Liver (tissue), 9 donors: Measurements from ENCODE around the gene OXCT1. TPM values are rescaled to one million over a fixed set of nuclear protein-coding genes. Genes with fewer than 3 reads are reported as not detected.

Source experiments
- DNase-seq: peaks from one replicate; pipeline ENCODE4 v3.0.0-alpha.2; 2017; ENCODE audit warnings: low spot score
- H3K27ac ChIP-seq, 2 donors: one replicate each; pipeline ENCODE4 v1.7.0; 2013; ENCODE audit warnings: inconsistent platforms in 2 of 2, low read length in 2 of 2, control low read depth in 1 of 2, low read depth in 1 of 2, mild to moderate bottlenecking in 1 of 2
- H3K27me3 ChIP-seq, 4 donors: one replicate each; pipeline versions ENCODE4 v1.6.1 to v1.7.0; 2013; ENCODE audit warnings: low read length in 3 of 4, inconsistent platforms in 1 of 4, mild to moderate bottlenecking in 1 of 4, moderate library complexity in 1 of 4; ENCODE audit not compliant: control insufficient read depth in 4 of 4, insufficient read depth in 4 of 4
- H3K36me3 ChIP-seq, 4 donors: one replicate each; pipeline versions ENCODE4 v1.6.1 to v1.7.0; 2013; ENCODE audit warnings: low read length in 3 of 4, mild to moderate bottlenecking in 3 of 4, low read depth in 1 of 4, moderate library complexity in 1 of 4; ENCODE audit not compliant: control insufficient read depth in 4 of 4, insufficient read depth in 3 of 4
- H3K4me1 ChIP-seq, 4 donors: one replicate each; pipeline versions ENCODE4 v1.6.1 to v1.7.0; 2013; ENCODE audit warnings: low read length in 3 of 4, mild to moderate bottlenecking in 3 of 4, moderate library complexity in 1 of 4; ENCODE audit not compliant: control insufficient read depth in 4 of 4, insufficient read depth in 4 of 4
- H3K4me3 ChIP-seq, 3 donors: one replicate each; pipeline versions ENCODE4 v1.6.1 to v1.7.0; 2013; ENCODE audit warnings: low read length in 3 of 3, control low read depth in 1 of 3, low read depth in 1 of 3, mild to moderate bottlenecking in 1 of 3
- H3K9ac ChIP-seq, 2 donors: one replicate each; pipeline ENCODE4 v1.7.0; 2013; ENCODE audit warnings: low read length in 2 of 2, mild to moderate bottlenecking in 2 of 2, moderate library complexity in 2 of 2, control low read depth in 1 of 2, low read depth in 1 of 2
- H3K9me3 ChIP-seq, 4 donors: one replicate each; pipeline versions ENCODE4 v1.6.1 to v1.7.0; 2013; ENCODE audit warnings: low read length in 3 of 4; ENCODE audit not compliant: control insufficient read depth in 4 of 4
- ATF3 ChIP-seq: IDR thresholded peaks from 2 replicates; pipeline ENCODE4 v1.6.1; 2016; ENCODE audit warnings: antibody characterized with exemption
- CTCF ChIP-seq: fragments of 150-350 bp; IDR thresholded peaks from 2 replicates; pipeline ENCODE4 v1.5.1; 2017; ENCODE audit warnings: improper control_type of control experiment, low read depth, low read length; ENCODE audit not compliant: missing input control
- EGR1 ChIP-seq, 2 donors: IDR thresholded peaks; 2 replicates each; pipeline ENCODE4 v1.6.1; 2016 to 2018; ENCODE audit warnings: antibody characterized with exemption in 2 of 2, low read depth in 2 of 2
- GABPA ChIP-seq, 2 donors: IDR thresholded peaks in 1 of 2; conservative IDR thresholded peaks in 1 of 2; 2 replicates each; pipeline ENCODE4 v1.6.1; 2016; ENCODE audit warnings: antibody characterized with exemption in 2 of 2, mild to moderate bottlenecking in 1 of 2, moderate library complexity in 1 of 2
- HNF4A ChIP-seq, 2 donors: conservative IDR thresholded peaks; 2 replicates each; pipeline ENCODE4 v1.6.1; 2016; ENCODE audit warnings: antibody characterized with exemption in 2 of 2, mild to moderate bottlenecking in 2 of 2
- HNF4G ChIP-seq: IDR thresholded peaks from 2 replicates; pipeline ENCODE4 v1.6.1; 2016; ENCODE audit warnings: antibody characterized with exemption
- JUND ChIP-seq, 2 donors: IDR thresholded peaks; 2 replicates each; pipeline ENCODE4 v1.6.1; 2016; ENCODE audit warnings: antibody characterized with exemption in 2 of 2
- MAX ChIP-seq: IDR thresholded peaks from 2 replicates; pipeline ENCODE4 v1.6.1; 2016; ENCODE audit warnings: antibody characterized with exemption
- NR2F2 ChIP-seq: IDR thresholded peaks from 2 replicates; pipeline ENCODE4 v1.6.1; 2016; ENCODE audit warnings: antibody characterized with exemption
- RAD21 ChIP-seq, 2 donors: IDR thresholded peaks; 2 replicates each; pipeline ENCODE4 v1.6.1; 2016; ENCODE audit warnings: antibody characterized with exemption in 2 of 2, mild to moderate bottlenecking in 2 of 2
- SP1 ChIP-seq: IDR thresholded peaks from 2 replicates; pipeline ENCODE4 v1.6.1; 2018; ENCODE audit warnings: antibody characterized with exemption, mild to moderate bottlenecking
- TAF1 ChIP-seq: conservative IDR thresholded peaks from 2 replicates; pipeline ENCODE4 v1.6.1; 2016; ENCODE audit warnings: antibody characterized with exemption, mild to moderate bottlenecking
- YY1 ChIP-seq: IDR thresholded peaks from 2 replicates; pipeline ENCODE4 v1.6.1; 2016; ENCODE audit warnings: antibody characterized with exemption, mild to moderate bottlenecking
- WGBS: extraction: QIAGEN DNeasy Blood & Tissue Kit; methylation state at CpG from one replicate; pipeline ENCODE4 v1.1.7; 2013; 5-methylcytosine and 5-hydroxymethylcytosine counted together
- polyA plus RNA-seq, 2 donors: library from polyadenylated mRNA; stranded (reverse) in 1 of 2; unstranded in 1 of 2; fragments of 200-250 nt in 1 of 2; fragments of >200 nt in 1 of 2; fragmentation: Nextera tagmentation in 1 of 2; extraction: Ambion mirVana in 1 of 2; gene quantifications; one replicate each; pipeline versions ENCODE4 v1.2.1 to v1.2.3, GENCODE V29; 2013 to 2015
- total RNA-seq, 2 donors: library from RNA; depleted of rRNA; stranded (reverse); fragments of >200 nt; gene quantifications; one replicate each; pipeline ENCODE4 v1.2.3, GENCODE V29; 2014
- donor health status: healthy.
- donor health status: healthy.
- donor health status: healthy.
- donor health status: healthy.
- donor health status: healthy.

OXCT1 gene
- total and polyA plus RNA-seq, 4 donors = 0.72 to 10.7 (median 1.1) TPM

- Histone ChIP-seq H3K27ac (no peak overlapping the region), H3K9ac (no peak overlapping the region), H3K9me3 (no peaks in the 10 kb centered on the region), H3K27me3 (peaks cover 0 to 4% (median 0%) of the 10 kb centered on the region in 4 donors), H3K4me1 (no peaks in the 10 kb centered on the region), H3K4me3 (no peak overlapping the region), H3K36me3 (no peaks in the 10 kb centered on the region)
- TF ChIP-seq YY1 = no peak
- no peak for TF ChIP-seq SP1
- no peak for TF ChIP-seq GABPA (IDR thresholded peaks at IDR 0.05 in 1 of 2, conservative IDR thresholded peaks at IDR 0.05 in 1 of 2)
- TF ChIP-seq HNF4A (conservative IDR thresholded peaks at IDR 0.05) = no peak
- TF ChIP-seq JUND (IDR thresholded peaks at IDR 0.05) = no peak
- TF ChIP-seq EGR1 (IDR thresholded peaks at IDR 0.05; ENCODE audit: low read depth in 2 of 2) = no peak
- no peak for TF ChIP-seq ATF3
- TF ChIP-seq MAX = no peak
- no peak for TF ChIP-seq HNF4G
- no peak for TF ChIP-seq RAD21 (IDR thresholded peaks at IDR 0.05)
- no peak for TF ChIP-seq NR2F2
- DNase-seq = no peak
These were observed 49.2 kb downstream of the OXCT1 start for GRCh38 chr5:41821051-41821450.

- WGBS = 100% methylated on average over 2 of the region's 2 CpGs
- H3K27me3 ChIP-seq = peaks cover 0 to 4% (median 0%) of the 10 kb centered on the region in 4 donors
- no peak for DNase-seq
- no peaks in the 10 kb centered on the region for H3K4me1 ChIP-seq
- H3K27ac ChIP-seq = no peak overlapping the region
- TF ChIP-seq TAF1 (no peak), EGR1 (IDR thresholded peaks at IDR 0.05; ENCODE audit: low read depth in 2 of 2) (no peak), HNF4G (no peak), YY1 (no peak)
- H3K9me3 ChIP-seq = no peaks in the 10 kb centered on the region
- no peak overlapping the region for H3K4me3 ChIP-seq
- H3K9ac ChIP-seq = no peak overlapping the region
- H3K36me3 ChIP-seq = no peaks in the 10 kb centered on the region
These were observed 50.1 kb downstream of the OXCT1 start for GRCh38 chr5:41820150-41820549.

- no peak for TF ChIP-seq GABPA (IDR thresholded peaks at IDR 0.05 in 1 of 2, conservative IDR thresholded peaks at IDR 0.05 in 1 of 2)
- TF ChIP-seq CTCF = no peak
- TF ChIP-seq NR2F2 = no peak
- Histone ChIP-seq H3K4me3 (no peak overlapping the region), H3K9ac (no peak overlapping the region), H3K27ac (no peak overlapping the region), H3K27me3 (peaks cover 0 to 4% (median 0%) of the 10 kb centered on the region in 4 donors), H3K4me1 (no peaks in the 10 kb centered on the region), H3K9me3 (no peaks in the 10 kb centered on the region), H3K36me3 (no peaks in the 10 kb centered on the region)
- DNase-seq = no peak
These were observed 52.5 kb downstream of the OXCT1 start for GRCh38 chr5:41817625-41818301.
